ENCODE measurements around the gene B3GNT4.
"Not testable (repeated sequence)": the region's sequence is repeated elsewhere in the genome, so short reads cannot be mapped to it uniquely, and the experiment has no call there.

The B3GNT4 gene

DNA sequence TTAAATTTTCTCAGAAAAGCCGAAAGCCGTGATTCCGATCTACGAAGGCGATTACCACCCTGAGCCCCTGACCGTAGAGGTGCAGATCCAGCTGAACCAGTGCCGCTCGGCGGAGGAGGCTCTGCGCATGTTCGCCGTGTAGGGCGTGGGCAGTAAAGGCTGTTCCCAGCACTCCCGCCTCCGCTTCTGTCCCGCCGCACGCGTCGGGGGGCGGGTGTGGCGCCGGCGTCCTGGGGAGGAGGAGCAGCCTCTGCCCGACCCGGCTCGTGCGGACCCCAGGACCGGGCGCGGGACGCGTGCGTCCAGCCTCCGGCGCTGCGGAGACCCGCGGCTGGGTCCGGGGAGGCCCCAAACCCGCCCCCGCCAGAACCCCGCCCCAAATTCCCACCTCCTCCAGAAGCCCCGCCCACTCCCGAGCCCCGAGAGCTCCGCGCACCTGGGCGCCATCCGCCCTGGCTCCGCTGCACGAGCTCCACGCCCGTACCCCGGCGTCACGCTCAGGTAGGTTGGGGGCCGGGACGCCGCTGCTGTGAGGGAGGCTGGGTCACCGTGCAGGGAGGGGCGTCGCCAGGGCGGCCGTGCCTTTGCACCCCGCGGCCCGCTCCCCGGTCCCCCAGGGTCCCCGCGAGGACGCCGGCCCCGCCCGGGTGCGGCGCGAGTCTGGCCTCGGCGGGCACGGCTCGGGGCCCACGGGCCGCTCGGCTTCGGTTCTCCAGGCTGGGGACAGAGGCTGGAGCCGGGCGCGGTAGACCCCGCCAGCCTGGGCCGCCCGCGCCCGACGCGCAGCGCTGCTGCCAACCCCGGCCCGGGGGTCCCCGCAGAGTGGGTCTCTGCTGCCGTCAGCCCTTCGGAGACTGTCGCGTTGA, at the start of gene B3GNT4:
B3GNT4 (plus strand) TSS at position 409 of the 866 bp plus-strand sequence. CDS start 910 bp downstream, outside the sequence.
- peak; percentile 89 for DNase-seq

GRCh38 chr12:122155705-122156104, 47.8 kb upstream of the B3GNT4 start:
- no peak for DNase-seq

DNA sequence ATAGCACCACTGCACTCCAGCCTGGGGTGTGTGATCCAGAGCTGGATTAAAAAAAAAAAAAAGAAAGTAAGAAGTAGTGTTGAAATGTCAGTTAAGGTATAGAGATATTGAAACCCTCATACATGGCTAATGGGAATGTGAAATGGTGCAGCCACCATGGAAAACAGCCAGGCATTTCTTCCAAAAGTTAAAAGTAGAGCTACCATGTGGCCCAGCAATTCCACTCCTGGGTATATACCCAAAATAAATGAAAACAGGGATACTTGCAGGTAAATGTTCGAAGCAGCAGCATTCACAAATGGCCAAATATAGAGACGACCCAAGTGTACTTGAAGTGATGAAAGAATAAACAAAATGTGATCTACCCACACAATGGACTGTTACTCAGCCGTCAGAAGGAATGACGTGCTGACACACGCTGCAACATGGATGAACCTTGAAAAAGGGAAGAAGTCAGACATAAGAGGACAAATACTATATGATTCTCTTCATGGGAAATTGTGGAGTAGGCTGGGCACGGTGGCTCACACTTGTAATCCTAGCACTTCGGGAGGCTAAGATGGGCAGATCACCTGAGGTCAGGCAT, 44.7 kb upstream of the B3GNT4 start:
- DNase-seq = peak; percentile 26

- peak; percentile 33 for DNase-seq
Measured at GRCh38 chr12:122159882-122160281, 43.6 kb upstream of the B3GNT4 start.

DNA sequence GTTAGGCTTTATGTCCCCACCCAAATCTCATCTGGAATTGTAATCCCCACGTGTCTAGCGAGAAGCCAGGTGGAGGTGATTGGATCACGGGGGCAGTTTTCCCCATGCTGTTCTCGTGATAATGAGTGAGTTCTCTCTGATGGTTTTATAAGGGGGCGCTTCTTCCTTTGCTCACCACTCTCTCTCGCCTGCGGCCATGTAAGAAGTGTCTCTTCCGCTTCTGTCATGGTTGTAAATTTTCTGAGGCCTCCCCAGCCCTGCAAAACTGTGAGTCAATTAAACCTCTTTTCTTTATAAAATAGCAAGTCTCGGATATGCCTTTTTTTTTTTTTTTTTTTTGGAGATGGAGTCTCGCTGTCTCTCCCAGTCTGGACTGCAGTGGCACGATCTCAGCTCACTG, 42.7 kb upstream of the B3GNT4 start:
- no peak for DNase-seq

GRCh38 chr12:122161682-122162081, 41.8 kb upstream of the B3GNT4 start:
- no peak for DNase-seq

DNA sequence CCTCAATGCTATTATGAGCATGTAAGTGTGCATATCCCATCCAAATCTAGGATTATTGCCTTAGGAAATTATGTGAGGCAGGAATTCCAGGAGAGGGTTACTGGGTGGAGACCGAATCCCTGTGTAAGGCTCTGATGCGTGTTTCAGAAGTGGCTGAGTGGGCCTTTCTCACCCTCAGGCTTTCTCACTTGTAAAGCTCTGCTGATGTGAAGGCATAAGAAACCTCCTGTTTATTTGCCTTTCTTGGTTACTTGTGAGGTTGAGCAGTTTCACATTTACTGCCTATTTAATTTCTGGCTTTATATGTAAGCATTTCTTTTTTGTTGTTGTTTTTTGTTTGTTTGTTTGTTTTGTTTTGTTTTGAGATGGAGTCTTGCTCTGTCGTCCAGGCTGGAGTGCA, 40.5 kb upstream of the B3GNT4 start:
- DNase-seq = no peak

- DNase-seq = no peak
Measured at GRCh38 chr12:122166422-122167349, 36.8 kb upstream of the B3GNT4 start.

- DNase-seq = no peak
Measured at GRCh38 chr12:122167356-122167925, 36.1 kb upstream of the B3GNT4 start.

DNA sequence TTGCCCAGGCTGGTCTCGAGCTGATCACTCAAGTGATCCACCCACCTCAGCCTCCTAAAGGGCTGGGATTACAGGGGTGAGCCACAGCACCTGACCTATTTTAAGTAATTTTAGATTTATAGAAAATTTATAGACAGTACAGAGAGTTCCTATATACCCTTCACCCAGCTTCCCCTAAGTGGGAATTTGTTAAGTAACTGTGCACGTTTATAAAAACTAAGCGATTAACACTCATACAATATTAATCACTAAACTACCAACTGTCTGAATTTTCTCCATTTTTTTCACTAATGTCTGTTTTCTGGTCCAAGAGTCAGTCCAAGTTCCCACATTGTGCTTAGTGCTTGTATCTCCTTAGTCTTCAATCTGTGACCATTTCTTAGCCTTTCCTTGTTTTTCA, 35.0 kb upstream of the B3GNT4 start:
- DNase-seq = no peak

GRCh38 chr12:122171399-122171798, 32.1 kb upstream of the B3GNT4 start:
- DNase-seq = no peak

DNA sequence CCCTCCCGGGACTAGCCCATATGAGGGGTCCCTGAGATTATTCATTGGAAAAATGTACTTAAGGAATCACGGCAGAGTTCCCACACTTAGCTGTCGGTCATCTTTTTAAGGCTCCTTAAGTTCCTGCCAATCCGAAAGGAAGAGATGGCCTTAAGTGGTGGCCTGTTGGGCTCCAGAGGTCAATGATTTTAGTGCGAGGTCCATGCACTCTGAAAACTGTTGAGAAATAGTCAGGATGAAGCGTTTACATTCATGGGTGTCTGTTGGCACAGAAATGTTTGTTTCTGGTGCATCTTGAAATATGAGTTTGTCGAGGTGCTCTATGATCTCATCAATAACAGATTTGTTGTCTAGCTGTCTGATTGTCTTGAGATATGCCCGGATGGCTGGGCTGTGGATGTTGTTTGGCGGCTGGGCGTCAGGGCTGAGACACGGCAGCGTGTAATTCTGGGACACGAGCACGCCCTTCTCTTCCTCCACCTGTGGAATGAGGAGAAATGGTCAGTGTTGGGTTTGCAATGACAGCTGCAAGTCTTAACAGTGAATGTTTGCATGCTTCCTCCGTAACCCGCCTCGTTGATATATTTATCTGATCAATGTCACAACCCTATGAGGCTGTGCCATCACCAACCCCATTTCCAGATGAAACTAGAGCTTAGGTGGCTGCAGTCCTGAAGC, 31.1 kb upstream of the B3GNT4 start:
- no peak for DNase-seq

DNA sequence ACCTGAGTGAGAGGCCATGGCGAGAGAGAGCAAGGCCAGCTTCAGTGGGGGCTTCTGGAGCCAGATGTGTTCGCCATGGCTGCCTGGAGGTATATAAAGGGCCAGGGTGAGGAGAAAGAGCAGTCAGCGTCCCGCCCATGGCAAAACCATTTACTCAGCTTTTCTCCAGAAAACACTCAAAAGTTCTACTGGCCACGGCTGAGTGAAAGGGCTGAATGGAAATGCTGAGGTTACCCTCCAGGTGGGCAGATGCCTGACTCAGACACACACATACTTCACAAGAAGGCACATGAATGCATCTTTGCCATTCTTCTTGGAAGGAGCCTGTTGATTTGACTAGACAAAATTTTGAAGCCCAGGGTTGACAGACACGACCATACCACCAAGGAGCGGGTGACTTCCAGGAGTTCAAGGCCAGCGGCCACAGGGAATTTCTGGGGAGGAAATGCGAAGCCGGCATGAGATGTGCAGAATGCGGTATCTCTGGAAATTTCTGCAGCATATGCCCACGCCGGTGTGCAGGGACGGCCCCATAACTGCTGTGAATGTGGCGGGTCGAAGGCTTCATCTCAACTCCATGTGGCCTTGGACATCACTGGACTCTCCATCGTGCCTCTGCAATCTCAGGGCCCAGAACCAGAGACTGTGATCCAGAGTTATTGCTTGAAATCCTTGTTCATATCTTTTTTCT, 29.2 kb upstream of the B3GNT4 start, which contains the start of gene IL31:
IL31 (minus strand) TSS at position 67 of the 691 bp plus-strand sequence; CDS start at position 18, 49 bp downstream.
- no peak for DNase-seq

- not testable (repeated sequence) for DNase-seq
Measured at GRCh38 chr12:122176473-122176872, 27.0 kb upstream of the B3GNT4 start.

- peak; percentile 96 for DNase-seq
Measured at GRCh38 chr12:122182887-122183587, 20.5 kb upstream of the B3GNT4 start, which contains the start of gene LRRC43. Gene LRRC43 (plus strand): TSS chr12:122183123. CDS start chr12:122183145, 22 bp downstream.

- peak; percentile 44 for DNase-seq
Measured at GRCh38 chr12:122183588-122183940, 19.9 kb upstream of the B3GNT4 start.

DNA sequence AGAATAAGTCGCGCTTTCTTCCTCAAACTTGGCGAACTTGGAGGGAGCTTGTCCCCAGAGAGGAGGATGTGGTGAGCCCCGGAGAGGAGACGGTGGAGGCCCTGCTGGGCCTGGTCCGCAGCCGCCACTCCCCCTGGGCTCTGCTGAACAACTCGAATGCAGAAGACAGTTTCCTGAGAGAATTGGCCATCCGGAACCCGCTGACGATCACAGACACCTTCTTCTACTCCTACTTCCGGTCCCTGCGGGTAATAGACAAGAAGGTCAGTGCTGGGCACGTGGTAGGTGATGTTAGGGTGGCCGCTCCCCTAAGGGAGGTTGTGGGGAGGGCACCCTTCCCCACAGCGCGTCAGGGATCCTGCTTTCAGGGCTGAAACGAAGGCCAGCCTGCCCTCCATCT, 19.0 kb upstream of the B3GNT4 start:
- DNase-seq = no peak

GRCh38 chr12:122185079-122185478, 18.4 kb upstream of the B3GNT4 start:
- no peak for DNase-seq

- no peak for DNase-seq
Measured at GRCh38 chr12:122185494-122186082, 17.9 kb upstream of the B3GNT4 start.

DNA sequence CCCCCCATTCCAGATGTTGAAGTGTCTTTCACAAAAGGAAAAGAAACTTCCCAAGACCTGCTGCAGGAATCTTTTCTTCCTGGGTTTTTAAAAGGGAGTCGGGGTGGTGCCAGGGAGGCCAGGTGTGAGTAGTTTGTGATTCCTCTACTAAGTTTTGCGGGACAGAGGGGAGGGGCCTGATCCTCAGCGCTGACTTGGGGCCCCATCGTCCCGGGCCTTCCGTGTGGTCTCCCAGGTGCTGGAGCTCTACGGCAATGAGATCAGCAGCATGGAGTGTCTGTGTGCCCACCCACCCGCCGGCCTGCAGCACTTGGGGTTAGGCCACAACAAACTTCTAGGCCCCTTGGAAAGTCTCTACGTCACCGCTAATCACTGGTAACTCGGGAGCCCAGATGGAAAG, 16.0 kb upstream of the B3GNT4 start:
- DNase-seq = no peak

Measured in DMS53 (cell line).